GM12874 (cell line): ENCODE results near the gene MAP6D1.

Experiments
- TF ChIP-seq, protein P1 (sequence below): IDR thresholded peaks from 2 replicates; pipeline ENCODE4 v1.5.1; 2011; ENCODE audit warnings: low read depth, mild to moderate bottlenecking, control low read depth, low read length, moderate library complexity; ENCODE audit not compliant: insufficient read depth

The MAP6D1 gene

DNA sequence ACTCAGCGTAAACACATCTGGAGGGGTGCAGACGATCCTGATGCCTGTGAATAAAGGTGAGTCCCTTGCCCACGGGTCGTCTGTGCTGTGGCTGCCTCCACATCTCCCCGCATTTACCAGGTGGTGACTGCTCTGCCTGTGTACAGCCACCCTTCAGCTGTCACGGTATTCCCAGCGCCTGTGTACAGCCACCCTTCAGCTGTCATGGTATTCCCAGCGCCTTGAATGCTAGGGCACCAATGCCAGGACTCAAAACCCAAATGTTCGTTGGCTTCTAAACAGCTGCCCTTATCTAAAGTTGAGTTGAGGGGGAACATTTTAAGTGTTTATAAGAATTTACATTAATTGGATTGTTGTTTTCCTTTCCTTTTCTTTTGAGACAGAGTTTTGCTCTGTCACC lies 27.4 kb downstream of the MAP6D1 start:
- TF ChIP-seq, protein P1, sequence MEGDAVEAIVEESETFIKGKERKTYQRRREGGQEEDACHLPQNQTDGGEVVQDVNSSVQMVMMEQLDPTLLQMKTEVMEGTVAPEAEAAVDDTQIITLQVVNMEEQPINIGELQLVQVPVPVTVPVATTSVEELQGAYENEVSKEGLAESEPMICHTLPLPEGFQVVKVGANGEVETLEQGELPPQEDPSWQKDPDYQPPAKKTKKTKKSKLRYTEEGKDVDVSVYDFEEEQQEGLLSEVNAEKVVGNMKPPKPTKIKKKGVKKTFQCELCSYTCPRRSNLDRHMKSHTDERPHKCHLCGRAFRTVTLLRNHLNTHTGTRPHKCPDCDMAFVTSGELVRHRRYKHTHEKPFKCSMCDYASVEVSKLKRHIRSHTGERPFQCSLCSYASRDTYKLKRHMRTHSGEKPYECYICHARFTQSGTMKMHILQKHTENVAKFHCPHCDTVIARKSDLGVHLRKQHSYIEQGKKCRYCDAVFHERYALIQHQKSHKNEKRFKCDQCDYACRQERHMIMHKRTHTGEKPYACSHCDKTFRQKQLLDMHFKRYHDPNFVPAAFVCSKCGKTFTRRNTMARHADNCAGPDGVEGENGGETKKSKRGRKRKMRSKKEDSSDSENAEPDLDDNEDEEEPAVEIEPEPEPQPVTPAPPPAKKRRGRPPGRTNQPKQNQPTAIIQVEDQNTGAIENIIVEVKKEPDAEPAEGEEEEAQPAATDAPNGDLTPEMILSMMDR = no peak

GRCh38 chr3:183796372-183796771 lies 29.0 kb downstream of the MAP6D1 start:
- TF ChIP-seq, protein P1 = no peak

GRCh38 chr3:183794452-183794851 lies 30.9 kb downstream of the MAP6D1 start:
- TF ChIP-seq, protein P1 = no peak

- TF ChIP-seq, protein P1 = no peak
Observed at GRCh38 chr3:183792976-183793375, 32.4 kb downstream of the MAP6D1 start.

GRCh38 chr3:183790700-183791099 lies 34.7 kb downstream of the MAP6D1 start:
- TF ChIP-seq, protein P1 = no peak

DNA sequence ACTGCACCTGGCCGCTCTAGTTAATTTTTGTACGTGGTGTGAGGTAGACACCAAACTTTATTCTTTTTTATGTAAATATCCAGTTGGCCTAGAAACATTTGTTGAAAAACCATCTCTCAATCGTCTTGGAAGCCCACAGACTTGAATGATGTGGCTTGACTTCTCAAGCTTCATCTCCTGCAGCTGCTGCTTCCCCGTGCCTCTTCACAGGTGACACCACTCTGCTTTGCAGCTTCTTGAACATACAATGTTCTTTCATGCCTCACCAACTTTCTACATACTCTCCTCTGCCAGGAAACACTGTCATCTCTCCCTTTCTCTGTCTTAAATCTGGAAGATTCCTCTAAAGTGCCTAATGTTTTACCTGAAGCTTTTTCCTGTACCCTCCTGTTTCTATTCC lies 35.6 kb downstream of the MAP6D1 start:
- TF ChIP-seq, protein P1 = no peak

DNA sequence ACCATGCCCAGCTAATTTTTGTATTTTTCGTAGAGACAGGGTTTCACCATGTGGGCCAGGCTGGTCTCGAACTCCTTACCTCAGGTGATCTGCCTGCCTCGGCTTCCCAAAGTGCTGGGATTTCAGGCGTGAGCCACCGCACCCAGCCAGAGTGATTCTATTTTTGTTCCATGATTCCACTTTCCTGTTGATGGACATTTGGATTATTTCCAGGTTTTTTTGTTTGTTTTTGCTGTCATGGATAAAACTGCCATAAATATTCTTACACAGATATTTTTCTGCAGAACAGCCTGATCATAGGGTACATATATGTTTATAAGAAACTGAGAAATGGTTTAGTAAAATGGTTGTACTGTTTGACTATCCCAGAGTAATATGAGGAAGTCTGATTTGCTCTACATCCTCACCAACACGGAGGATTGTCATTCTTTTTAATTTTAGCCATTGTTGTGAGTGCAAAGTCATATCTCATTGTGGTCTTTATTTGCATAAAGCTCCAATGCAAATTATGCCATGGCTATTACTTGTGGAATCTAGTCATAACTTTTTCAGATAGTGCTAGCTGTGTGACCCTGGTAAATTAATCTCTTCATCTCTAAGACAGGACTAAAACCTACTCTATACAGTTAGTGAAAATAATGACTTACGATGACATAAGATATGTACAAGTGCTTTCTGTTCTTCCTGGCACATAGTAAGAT lies 42.7 kb downstream of the MAP6D1 start:
- TF ChIP-seq, protein P1 = no peak
